Measurements from ENCODE around the gene STK32C.

DNA sequence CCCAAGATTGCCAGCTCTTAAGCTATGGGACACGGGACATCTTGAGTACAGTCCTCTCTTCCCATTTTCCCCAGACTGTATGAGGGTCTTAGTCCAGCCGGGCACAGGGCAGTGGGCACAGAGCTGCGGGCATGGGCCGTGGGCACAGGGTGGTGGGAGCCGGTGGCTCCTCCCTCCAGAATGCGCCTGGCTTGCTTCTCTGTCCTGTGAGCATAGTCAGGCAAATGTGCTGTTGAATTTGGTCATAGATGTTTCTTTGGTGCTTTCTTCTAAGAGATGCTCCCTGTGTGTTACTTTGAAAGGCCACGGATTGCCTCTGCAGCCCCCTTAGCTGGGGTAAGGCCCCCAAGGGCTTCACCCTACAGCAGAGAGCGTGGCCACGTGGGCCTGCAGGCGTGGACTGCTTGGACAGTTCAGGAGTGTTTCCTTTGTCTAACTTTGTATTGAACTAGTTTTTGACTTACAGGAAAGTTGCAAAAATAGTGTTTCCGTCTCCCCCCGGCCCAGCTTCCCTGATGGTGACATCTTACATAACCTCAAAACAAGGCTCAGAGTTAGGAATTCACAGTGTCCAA, 49.0 kb upstream of the STK32C start:
- no peak for TF ChIP-seq POLR2AphosphoS5 (IDR thresholded peaks at IDR 0.05; ENCODE audit: low read depth, low read length)
- TF ChIP-seq SIN3A (IDR thresholded peaks at IDR 0.05; ENCODE audit: borderline replicate concordance, insufficient read depth, low read length), result no peak
- TF ChIP-seq, protein P1, sequence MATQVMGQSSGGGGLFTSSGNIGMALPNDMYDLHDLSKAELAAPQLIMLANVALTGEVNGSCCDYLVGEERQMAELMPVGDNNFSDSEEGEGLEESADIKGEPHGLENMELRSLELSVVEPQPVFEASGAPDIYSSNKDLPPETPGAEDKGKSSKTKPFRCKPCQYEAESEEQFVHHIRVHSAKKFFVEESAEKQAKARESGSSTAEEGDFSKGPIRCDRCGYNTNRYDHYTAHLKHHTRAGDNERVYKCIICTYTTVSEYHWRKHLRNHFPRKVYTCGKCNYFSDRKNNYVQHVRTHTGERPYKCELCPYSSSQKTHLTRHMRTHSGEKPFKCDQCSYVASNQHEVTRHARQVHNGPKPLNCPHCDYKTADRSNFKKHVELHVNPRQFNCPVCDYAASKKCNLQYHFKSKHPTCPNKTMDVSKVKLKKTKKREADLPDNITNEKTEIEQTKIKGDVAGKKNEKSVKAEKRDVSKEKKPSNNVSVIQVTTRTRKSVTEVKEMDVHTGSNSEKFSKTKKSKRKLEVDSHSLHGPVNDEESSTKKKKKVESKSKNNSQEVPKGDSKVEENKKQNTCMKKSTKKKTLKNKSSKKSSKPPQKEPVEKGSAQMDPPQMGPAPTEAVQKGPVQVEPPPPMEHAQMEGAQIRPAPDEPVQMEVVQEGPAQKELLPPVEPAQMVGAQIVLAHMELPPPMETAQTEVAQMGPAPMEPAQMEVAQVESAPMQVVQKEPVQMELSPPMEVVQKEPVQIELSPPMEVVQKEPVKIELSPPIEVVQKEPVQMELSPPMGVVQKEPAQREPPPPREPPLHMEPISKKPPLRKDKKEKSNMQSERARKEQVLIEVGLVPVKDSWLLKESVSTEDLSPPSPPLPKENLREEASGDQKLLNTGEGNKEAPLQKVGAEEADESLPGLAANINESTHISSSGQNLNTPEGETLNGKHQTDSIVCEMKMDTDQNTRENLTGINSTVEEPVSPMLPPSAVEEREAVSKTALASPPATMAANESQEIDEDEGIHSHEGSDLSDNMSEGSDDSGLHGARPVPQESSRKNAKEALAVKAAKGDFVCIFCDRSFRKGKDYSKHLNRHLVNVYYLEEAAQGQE (IDR thresholded peaks at IDR 0.05; ENCODE audit: insufficient read depth in 1 of 2, low read depth in 2 of 2, low read length in 2 of 2), result no peak
- TF ChIP-seq TAF1 (IDR thresholded peaks at IDR 0.05; ENCODE audit: borderline replicate concordance, insufficient read depth, low read length), result no peak
- TF ChIP-seq FOXP2 (optimal IDR thresholded peaks at IDR 0.05; ENCODE audit: borderline replicate concordance, extremely low read depth, extremely low read length, insufficient read depth), result no peak

All from PFSK-1 (cell line).